HepG2 (cell line): ENCODE results near the gene BRAF. TPM values are rescaled to one million over a fixed set of nuclear protein-coding genes. Genes with fewer than 3 reads are reported as not detected.

Source experiments
- HMG20B ChIP-seq: conservative IDR thresholded peaks from 2 replicates; pipeline ENCODE4 v1.6.1; 2016; ENCODE audit warnings: missing genetic modification reagents, missing compliant biosample characterization
- KAT7 ChIP-seq: IDR thresholded peaks from 2 replicates; pipeline ENCODE4 v1.6.1; 2018; ENCODE audit warnings: borderline replicate concordance, missing compliant biosample characterization
- MXD4 ChIP-seq: IDR thresholded peaks from 2 replicates; pipeline ENCODE4 v1.6.1; 2016; ENCODE audit warnings: mild to moderate bottlenecking, missing biosample characterization, missing genetic modification reagents
- NCOA1 ChIP-seq: sonication (generic); formaldehyde crosslinking; IDR thresholded peaks from 2 replicates; pipeline ENCODE4 v1.9.0; 2021; ENCODE audit warnings: missing genetic modification reagents
- NONO ChIP-seq, 2 experiments: fragments of 450-650 bp in 1 of 2; sonication (generic) in 1 of 2; formaldehyde crosslinking in 1 of 2; IDR thresholded peaks in 1 of 2; conservative IDR thresholded peaks in 1 of 2; 2 replicates each; pipeline versions ENCODE4 v1.6.1 to v1.8.0; 2017 to 2022; ENCODE audit warnings: mild to moderate bottlenecking in 1 of 2, missing genetic modification reagents in 1 of 2, moderate library complexity in 1 of 2
- SRSF4 ChIP-seq: fragments of 200-400 bp; formaldehyde crosslinking; IDR thresholded peaks from one replicate; pipeline ENCODE4 v1.6.1; 2018; ENCODE audit warnings: mild to moderate bottlenecking, low read depth, low read length, moderate library complexity; ENCODE audit not compliant: poor library complexity, severe bottlenecking
- polyA plus RNA-seq, 8 experiments: library from polyadenylated mRNA; depleted of rRNA in 3 of 8; stranded (reverse) in 7 of 8; unstranded in 1 of 8; fragments of >200 nt; fragmentation: Illumina TruSeq in 4 of 8; extraction: Trizol in 4 of 8; gene quantifications; 2 replicates each; pipeline versions ENCODE4 v1.2.1 to v1.2.3, GENCODE V29; 2011 to 2016; ENCODE audit warnings: low read depth in 4 of 8, missing spikeins in 1 of 8, mixed read lengths in 1 of 8; ENCODE audit not compliant: insufficient read depth in 1 of 8
- total RNA-seq, 5 experiments: library from RNA; depleted of rRNA; stranded (reverse); fragments of >200 nt; fragmentation: Illumina TruSeq; extraction: Trizol; gene quantifications; 2 replicates each; pipeline ENCODE4 v1.2.3, GENCODE V29; 2016; ENCODE audit warnings: low read depth in 1 of 5
- TF ChIP-seq, protein P1 (sequence below): sonication (generic); formaldehyde crosslinking; IDR thresholded peaks from 2 replicates; pipeline ENCODE4 v1.4.0; 2020; ENCODE audit warnings: missing genetic modification reagents, borderline replicate concordance
- TF ChIP-seq, protein P2 (sequence below): sonication (generic); formaldehyde crosslinking; IDR thresholded peaks from 2 replicates; pipeline ENCODE4 v1.4.0; 2020; ENCODE audit warnings: missing genetic modification reagents
- TF ChIP-seq, protein P3 (sequence below): IDR thresholded peaks from 2 replicates; pipeline ENCODE4 v1.6.1; 2012; ENCODE audit warnings: low read length, improper control_type of control experiment
- TF ChIP-seq, protein P4 (sequence below): sonication (generic); formaldehyde crosslinking; IDR thresholded peaks from 2 replicates; pipeline ENCODE4 v1.4.0; 2020; ENCODE audit warnings: missing genetic modification reagents, borderline replicate concordance

Gene BRAF
- total and polyA plus RNA-seq, 2 of the 13 experiments (the other 11 are each of a cell fraction or from before 2014, with no cell fraction given), result 12.5 to 13.4 TPM

GRCh38 chr7:140972876-140973829 is 48.4 kb upstream of the BRAF start (continued):
- TF ChIP-seq, protein P1, sequence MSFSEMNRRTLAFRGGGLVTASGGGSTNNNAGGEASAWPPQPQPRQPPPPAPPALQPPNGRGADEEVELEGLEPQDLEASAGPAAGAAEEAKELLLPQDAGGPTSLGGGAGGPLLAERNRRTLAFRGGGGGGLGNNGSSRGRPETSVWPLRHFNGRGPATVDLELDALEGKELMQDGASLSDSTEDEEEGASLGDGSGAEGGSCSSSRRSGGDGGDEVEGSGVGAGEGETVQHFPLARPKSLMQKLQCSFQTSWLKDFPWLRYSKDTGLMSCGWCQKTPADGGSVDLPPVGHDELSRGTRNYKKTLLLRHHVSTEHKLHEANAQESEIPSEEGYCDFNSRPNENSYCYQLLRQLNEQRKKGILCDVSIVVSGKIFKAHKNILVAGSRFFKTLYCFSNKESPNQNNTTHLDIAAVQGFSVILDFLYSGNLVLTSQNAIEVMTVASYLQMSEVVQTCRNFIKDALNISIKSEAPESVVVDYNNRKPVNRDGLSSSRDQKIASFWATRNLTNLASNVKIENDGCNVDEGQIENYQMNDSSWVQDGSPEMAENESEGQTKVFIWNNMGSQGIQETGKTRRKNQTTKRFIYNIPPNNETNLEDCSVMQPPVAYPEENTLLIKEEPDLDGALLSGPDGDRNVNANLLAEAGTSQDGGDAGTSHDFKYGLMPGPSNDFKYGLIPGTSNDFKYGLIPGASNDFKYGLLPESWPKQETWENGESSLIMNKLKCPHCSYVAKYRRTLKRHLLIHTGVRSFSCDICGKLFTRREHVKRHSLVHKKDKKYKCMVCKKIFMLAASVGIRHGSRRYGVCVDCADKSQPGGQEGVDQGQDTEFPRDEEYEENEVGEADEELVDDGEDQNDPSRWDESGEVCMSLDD (CRISPR knock-in tag), result peak; percentile 73
- TF ChIP-seq SRSF4 (no peak), NCOA1 (0 out of 2 replicates have a peak, but pooled peaks have one; percentile 33), HMG20B (CRISPR knock-in tag) (peak; percentile 49; the same call in 1 of the 2 replicates), NONO (IDR thresholded peaks at IDR 0.05) (no peak), NONO (CRISPR knock-in tag; conservative IDR thresholded peaks at IDR 0.05) (peak; percentile 35), KAT7 (CRISPR knock-in tag) (no peak), MXD4 (CRISPR knock-in tag) (no peak)
- TF ChIP-seq, protein P2, sequence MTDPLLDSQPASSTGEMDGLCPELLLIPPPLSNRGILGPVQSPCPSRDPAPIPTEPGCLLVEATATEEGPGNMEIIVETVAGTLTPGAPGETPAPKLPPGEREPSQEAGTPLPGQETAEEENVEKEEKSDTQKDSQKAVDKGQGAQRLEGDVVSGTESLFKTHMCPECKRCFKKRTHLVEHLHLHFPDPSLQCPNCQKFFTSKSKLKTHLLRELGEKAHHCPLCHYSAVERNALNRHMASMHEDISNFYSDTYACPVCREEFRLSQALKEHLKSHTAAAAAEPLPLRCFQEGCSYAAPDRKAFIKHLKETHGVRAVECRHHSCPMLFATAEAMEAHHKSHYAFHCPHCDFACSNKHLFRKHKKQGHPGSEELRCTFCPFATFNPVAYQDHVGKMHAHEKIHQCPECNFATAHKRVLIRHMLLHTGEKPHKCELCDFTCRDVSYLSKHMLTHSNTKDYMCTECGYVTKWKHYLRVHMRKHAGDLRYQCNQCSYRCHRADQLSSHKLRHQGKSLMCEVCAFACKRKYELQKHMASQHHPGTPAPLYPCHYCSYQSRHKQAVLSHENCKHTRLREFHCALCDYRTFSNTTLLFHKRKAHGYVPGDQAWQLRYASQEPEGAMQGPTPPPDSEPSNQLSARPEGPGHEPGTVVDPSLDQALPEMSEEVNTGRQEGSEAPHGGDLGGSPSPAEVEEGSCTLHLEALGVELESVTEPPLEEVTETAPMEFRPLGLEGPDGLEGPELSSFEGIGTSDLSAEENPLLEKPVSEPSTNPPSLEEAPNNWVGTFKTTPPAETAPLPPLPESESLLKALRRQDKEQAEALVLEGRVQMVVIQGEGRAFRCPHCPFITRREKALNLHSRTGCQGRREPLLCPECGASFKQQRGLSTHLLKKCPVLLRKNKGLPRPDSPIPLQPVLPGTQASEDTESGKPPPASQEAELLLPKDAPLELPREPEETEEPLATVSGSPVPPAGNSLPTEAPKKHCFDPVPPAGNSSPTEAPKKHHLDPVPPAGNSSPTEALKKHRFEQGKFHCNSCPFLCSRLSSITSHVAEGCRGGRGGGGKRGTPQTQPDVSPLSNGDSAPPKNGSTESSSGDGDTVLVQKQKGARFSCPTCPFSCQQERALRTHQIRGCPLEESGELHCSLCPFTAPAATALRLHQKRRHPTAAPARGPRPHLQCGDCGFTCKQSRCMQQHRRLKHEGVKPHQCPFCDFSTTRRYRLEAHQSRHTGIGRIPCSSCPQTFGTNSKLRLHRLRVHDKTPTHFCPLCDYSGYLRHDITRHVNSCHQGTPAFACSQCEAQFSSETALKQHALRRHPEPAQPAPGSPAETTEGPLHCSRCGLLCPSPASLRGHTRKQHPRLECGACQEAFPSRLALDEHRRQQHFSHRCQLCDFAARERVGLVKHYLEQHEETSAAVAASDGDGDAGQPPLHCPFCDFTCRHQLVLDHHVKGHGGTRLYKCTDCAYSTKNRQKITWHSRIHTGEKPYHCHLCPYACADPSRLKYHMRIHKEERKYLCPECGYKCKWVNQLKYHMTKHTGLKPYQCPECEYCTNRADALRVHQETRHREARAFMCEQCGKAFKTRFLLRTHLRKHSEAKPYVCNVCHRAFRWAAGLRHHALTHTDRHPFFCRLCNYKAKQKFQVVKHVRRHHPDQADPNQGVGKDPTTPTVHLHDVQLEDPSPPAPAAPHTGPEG (CRISPR knock-in tag), result no peak
- TF ChIP-seq, protein P3, sequence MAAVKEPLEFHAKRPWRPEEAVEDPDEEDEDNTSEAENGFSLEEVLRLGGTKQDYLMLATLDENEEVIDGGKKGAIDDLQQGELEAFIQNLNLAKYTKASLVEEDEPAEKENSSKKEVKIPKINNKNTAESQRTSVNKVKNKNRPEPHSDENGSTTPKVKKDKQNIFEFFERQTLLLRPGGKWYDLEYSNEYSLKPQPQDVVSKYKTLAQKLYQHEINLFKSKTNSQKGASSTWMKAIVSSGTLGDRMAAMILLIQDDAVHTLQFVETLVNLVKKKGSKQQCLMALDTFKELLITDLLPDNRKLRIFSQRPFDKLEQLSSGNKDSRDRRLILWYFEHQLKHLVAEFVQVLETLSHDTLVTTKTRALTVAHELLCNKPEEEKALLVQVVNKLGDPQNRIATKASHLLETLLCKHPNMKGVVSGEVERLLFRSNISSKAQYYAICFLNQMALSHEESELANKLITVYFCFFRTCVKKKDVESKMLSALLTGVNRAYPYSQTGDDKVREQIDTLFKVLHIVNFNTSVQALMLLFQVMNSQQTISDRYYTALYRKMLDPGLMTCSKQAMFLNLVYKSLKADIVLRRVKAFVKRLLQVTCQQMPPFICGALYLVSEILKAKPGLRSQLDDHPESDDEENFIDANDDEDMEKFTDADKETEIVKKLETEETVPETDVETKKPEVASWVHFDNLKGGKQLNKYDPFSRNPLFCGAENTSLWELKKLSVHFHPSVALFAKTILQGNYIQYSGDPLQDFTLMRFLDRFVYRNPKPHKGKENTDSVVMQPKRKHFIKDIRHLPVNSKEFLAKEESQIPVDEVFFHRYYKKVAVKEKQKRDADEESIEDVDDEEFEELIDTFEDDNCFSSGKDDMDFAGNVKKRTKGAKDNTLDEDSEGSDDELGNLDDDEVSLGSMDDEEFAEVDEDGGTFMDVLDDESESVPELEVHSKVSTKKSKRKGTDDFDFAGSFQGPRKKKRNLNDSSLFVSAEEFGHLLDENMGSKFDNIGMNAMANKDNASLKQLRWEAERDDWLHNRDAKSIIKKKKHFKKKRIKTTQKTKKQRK, result no peak
- TF ChIP-seq, protein P4, sequence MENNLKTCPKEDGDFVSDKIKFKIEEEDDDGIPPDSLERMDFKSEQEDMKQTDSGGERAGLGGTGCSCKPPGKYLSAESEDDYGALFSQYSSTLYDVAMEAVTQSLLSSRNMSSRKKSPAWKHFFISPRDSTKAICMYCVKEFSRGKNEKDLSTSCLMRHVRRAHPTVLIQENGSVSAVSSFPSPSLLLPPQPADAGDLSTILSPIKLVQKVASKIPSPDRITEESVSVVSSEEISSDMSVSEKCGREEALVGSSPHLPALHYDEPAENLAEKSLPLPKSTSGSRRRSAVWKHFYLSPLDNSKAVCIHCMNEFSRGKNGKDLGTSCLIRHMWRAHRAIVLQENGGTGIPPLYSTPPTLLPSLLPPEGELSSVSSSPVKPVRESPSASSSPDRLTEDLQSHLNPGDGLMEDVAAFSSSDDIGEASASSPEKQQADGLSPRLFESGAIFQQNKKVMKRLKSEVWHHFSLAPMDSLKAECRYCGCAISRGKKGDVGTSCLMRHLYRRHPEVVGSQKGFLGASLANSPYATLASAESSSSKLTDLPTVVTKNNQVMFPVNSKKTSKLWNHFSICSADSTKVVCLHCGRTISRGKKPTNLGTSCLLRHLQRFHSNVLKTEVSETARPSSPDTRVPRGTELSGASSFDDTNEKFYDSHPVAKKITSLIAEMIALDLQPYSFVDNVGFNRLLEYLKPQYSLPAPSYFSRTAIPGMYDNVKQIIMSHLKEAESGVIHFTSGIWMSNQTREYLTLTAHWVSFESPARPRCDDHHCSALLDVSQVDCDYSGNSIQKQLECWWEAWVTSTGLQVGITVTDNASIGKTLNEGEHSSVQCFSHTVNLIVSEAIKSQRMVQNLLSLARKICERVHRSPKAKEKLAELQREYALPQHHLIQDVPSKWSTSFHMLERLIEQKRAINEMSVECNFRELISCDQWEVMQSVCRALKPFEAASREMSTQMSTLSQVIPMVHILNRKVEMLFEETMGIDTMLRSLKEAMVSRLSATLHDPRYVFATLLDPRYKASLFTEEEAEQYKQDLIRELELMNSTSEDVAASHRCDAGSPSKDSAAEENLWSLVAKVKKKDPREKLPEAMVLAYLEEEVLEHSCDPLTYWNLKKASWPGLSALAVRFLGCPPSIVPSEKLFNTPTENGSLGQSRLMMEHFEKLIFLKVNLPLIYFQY, result no peak
